CD14-positive monocyte (primary cell): ENCODE data around the gene KCNV2. TPM values are rescaled to one million over a fixed set of nuclear protein-coding genes. Genes with fewer than 3 reads are reported as not detected.

ENCODE experiments used
- DNase-seq, 3 donors: peaks; one replicate each; pipeline ENCODE4 v3.0.0-alpha.2; 2011 to 2022
- H2AFZ ChIP-seq: 2 replicates; pipeline ENCODE4 v1.6.0; 2012; ENCODE audit warnings: mild to moderate bottlenecking, low read depth, low read length, inconsistent platforms; ENCODE audit not compliant: insufficient read depth, poor library complexity, severe bottlenecking
- H3K27ac ChIP-seq, 2 donors: 1 replicate in 1 of 2; 2 replicates in 1 of 2; pipeline ENCODE4 v1.5.1; 2012 to 2013; ENCODE audit warnings: low read length in 2 of 2, control low read depth in 1 of 2, inconsistent platforms in 1 of 2, low read depth in 1 of 2, mild to moderate bottlenecking in 1 of 2
- H3K27me3 ChIP-seq, 2 donors: one replicate each; pipeline versions ENCODE4 v1.6.0 to v1.6.1; 2011 to 2013; ENCODE audit warnings: low read length in 2 of 2; ENCODE audit not compliant: control insufficient read depth in 2 of 2, insufficient read depth in 2 of 2
- H3K36me3 ChIP-seq, 2 donors: replicated peaks in 1 of 2; 1 replicate in 1 of 2; 2 replicates in 1 of 2; pipeline versions ENCODE4 v1.5.1 to v1.6.1; 2012 to 2013; ENCODE audit warnings: low read length in 2 of 2, control low read depth in 1 of 2, inconsistent platforms in 1 of 2, mild to moderate bottlenecking in 1 of 2; ENCODE audit not compliant: insufficient read depth in 2 of 2, control insufficient read depth in 1 of 2
- H3K4me1 ChIP-seq, 2 donors: 1 replicate in 1 of 2; 2 replicates in 1 of 2; pipeline versions ENCODE4 v1.5.1 to v1.6.1; 2012 to 2013; ENCODE audit warnings: low read length in 2 of 2, control low read depth in 1 of 2, inconsistent platforms in 1 of 2, mild to moderate bottlenecking in 1 of 2, moderate library complexity in 1 of 2; ENCODE audit not compliant: insufficient read depth in 2 of 2, control insufficient read depth in 1 of 2
- H3K4me2 ChIP-seq: replicated peaks from 2 replicates; pipeline ENCODE3; 2012; ENCODE audit warnings: low read length, moderate library complexity, mild to moderate bottlenecking; ENCODE audit not compliant: poor library complexity, severe bottlenecking; ENCODE audit errors: extremely low read depth
- H3K4me3 ChIP-seq, 3 experiments: fragments of 200-600 bp in 1 of 3; sonication (generic) in 1 of 3; replicated peaks in 1 of 3; 1 replicate in 2 of 3; 2 replicates in 1 of 3; pipeline ENCODE4 v1.5.1; 2011 to 2013; ENCODE audit warnings: low read length in 3 of 3, mild to moderate bottlenecking in 3 of 3, control low read depth in 2 of 3, low read depth in 2 of 3, inconsistent platforms in 1 of 3, moderate library complexity in 1 of 3
- H3K79me2 ChIP-seq: 2 replicates; pipeline ENCODE4 v1.6.0; 2012; ENCODE audit warnings: mild to moderate bottlenecking, control low read depth, inconsistent platforms, low read length, moderate library complexity; ENCODE audit not compliant: insufficient read depth
- H3K9ac ChIP-seq: 2 replicates; pipeline ENCODE4 v1.6.0; 2017; ENCODE audit warnings: low read length, mild to moderate bottlenecking; ENCODE audit not compliant: insufficient read depth, poor library complexity, severe bottlenecking
- H3K9me3 ChIP-seq, 2 donors: replicated peaks in 1 of 2; 1 replicate in 1 of 2; 2 replicates in 1 of 2; pipeline versions ENCODE4 v1.5.1 to v1.6.1; 2012 to 2013; ENCODE audit warnings: low read length in 2 of 2, control low read depth in 1 of 2; ENCODE audit not compliant: control insufficient read depth in 1 of 2, insufficient read depth in 1 of 2
- H4K20me1 ChIP-seq: 2 replicates; pipeline ENCODE4 v1.6.0; 2012; ENCODE audit warnings: mild to moderate bottlenecking, low read length, control low read depth, moderate library complexity; ENCODE audit not compliant: insufficient read depth
- H3K27ac Mint-ChIP-seq, 7 donors: one replicate each; pipeline ENCODE4 v1.8.0; 2020; ENCODE audit warnings: mild to moderate bottlenecking in 7 of 7, mixed read lengths in 7 of 7, moderate library complexity in 6 of 7, inconsistent platforms in 2 of 7
- H3K27me3 Mint-ChIP-seq, 3 donors: one replicate each; pipeline ENCODE4 v1.8.0; 2021 to 2022; ENCODE audit warnings: low read depth in 3 of 3, mild to moderate bottlenecking in 3 of 3, mixed read lengths in 3 of 3, moderate library complexity in 3 of 3, inconsistent platforms in 1 of 3
- H3K36me3 Mint-ChIP-seq, 2 donors: one replicate each; pipeline ENCODE4 v1.8.0; 2020; ENCODE audit warnings: mixed read lengths in 2 of 2, inconsistent platforms in 1 of 2, mild to moderate bottlenecking in 1 of 2
- H3K4me1 Mint-ChIP-seq: one replicate; pipeline ENCODE4 v1.8.0; 2020; ENCODE audit warnings: mild to moderate bottlenecking, mixed read lengths
- H3K4me3 Mint-ChIP-seq, 2 donors: one replicate each; pipeline ENCODE4 v1.8.0; 2020; ENCODE audit warnings: mild to moderate bottlenecking in 2 of 2, mixed read lengths in 2 of 2, moderate library complexity in 1 of 2
- H3K9me3 Mint-ChIP-seq, 7 donors: one replicate each; pipeline ENCODE4 v1.8.0; 2020 to 2022; ENCODE audit warnings: mixed read lengths in 7 of 7, mild to moderate bottlenecking in 6 of 7, moderate library complexity in 6 of 7, inconsistent platforms in 2 of 7
- CTCF ChIP-seq: fragments of 200-600 bp; IDR thresholded peaks from one replicate; pipeline ENCODE4 v1.8.0; 2022; ENCODE audit warnings: antibody characterized with exemption, mild to moderate bottlenecking
- WGBS: methylation state at CpG from one replicate; pipeline ENCODE4 v1.1.5; 2013; ENCODE audit warnings: missing lambda C conversion rate; ENCODE audit not compliant: insufficient coverage; 5-methylcytosine and 5-hydroxymethylcytosine counted together
- intact Hi-C, 2 donors: fragments of 100-400 bp; cut with micrococcal nuclease; formaldehyde crosslinking; loops; one replicate each; pipeline versions ENCODE4 v1.15.0 to v1.15.1; 2023
- polyA plus RNA-seq, 3 donors: library from polyadenylated mRNA; depleted of rRNA in 1 of 3; unstranded in 2 of 3; stranded (reverse) in 1 of 3; fragments of 300-500 nt in 2 of 3; fragments of >200 nt in 1 of 3; fragmentation: Illumina TruSeq in 2 of 3; gene quantifications; 1 replicate in 2 of 3; 2 replicates in 1 of 3; pipeline ENCODE4 v1.2.3, GENCODE V29; 2012 to 2021

The KCNV2 gene
- polyA plus RNA-seq, 3 donors: not detected

GRCh38 chr9:2745560-2746380, 28.5 kb downstream of the KCNV2 start:
- Histone ChIP-seq H3K4me1 (no peaks in the 10 kb centered on the region), H3K27me3 (no peaks in the 10 kb centered on the region), H3K79me2 (no peaks in the 10 kb centered on the region), H3K27ac (no peak overlapping the region), H3K4me2 (no peak overlapping the region), H2AFZ (no peak overlapping the region), H3K36me3 (no peaks in the 10 kb centered on the region), H3K4me3 (no peak overlapping the region), H3K9me3 (no peaks in the 10 kb centered on the region), H3K9ac (no peak overlapping the region), H4K20me1 (no peaks in the 10 kb centered on the region)
- no peak for DNase-seq
- peak overlapping the region in 1 of 7 donors; percentile 43 for H3K27ac Mint-ChIP-seq
- 99% methylated on average over 6 of the region's 9 CpGs for WGBS
- no peak overlapping the region for H3K4me3 Mint-ChIP-seq
- no peaks in the 10 kb centered on the region for H3K27me3 Mint-ChIP-seq
- peaks cover 0 to 8% (median 3%) of the 10 kb centered on the region in 7 donors for H3K9me3 Mint-ChIP-seq
- TF ChIP-seq CTCF: no peak
- no peaks in the 10 kb centered on the region for H3K4me1 Mint-ChIP-seq
- H3K36me3 Mint-ChIP-seq: peaks cover 6 to 16% of the 10 kb centered on the region in 2 donors
- intact Hi-C loops: no loop called here

- 100% methylated on average over 1 of the region's 2 CpGs for WGBS
- peaks cover 0 to 11% (median 7%) of the 10 kb centered on the region in 7 donors for H3K9me3 Mint-ChIP-seq
- no peaks in the 10 kb centered on the region for H3K27me3 Mint-ChIP-seq
- H3K27ac ChIP-seq: no peak overlapping the region
- H3K27ac Mint-ChIP-seq: no peak overlapping the region
- H3K9ac ChIP-seq: no peak overlapping the region
- no peak for DNase-seq
- no peaks in the 10 kb centered on the region for H4K20me1 ChIP-seq
- H3K4me3 Mint-ChIP-seq: no peak overlapping the region
- H3K79me2 ChIP-seq: no peaks in the 10 kb centered on the region
- no peak overlapping the region for H2AFZ ChIP-seq
- TF ChIP-seq CTCF: no peak
- H3K4me3 ChIP-seq: no peak overlapping the region
- no peaks in the 10 kb centered on the region for H3K27me3 ChIP-seq
- H3K36me3 Mint-ChIP-seq: peaks cover 17 to 19% of the 10 kb centered on the region in 2 donors
- no peaks in the 10 kb centered on the region for H3K9me3 ChIP-seq
- no peak overlapping the region for H3K4me2 ChIP-seq
- no peaks in the 10 kb centered on the region for H3K36me3 ChIP-seq
- H3K4me1 Mint-ChIP-seq: no peaks in the 10 kb centered on the region
- no peaks in the 10 kb centered on the region for H3K4me1 ChIP-seq
- intact Hi-C loops: no loop called here
Measured at GRCh38 chr9:2749485-2749884, 32.2 kb downstream of the KCNV2 start.
